Small intestine (tissue), 7 donors: Measurements from ENCODE around the gene KCTD13. TPM values are rescaled to one million over a fixed set of nuclear protein-coding genes. Genes with fewer than 3 reads are reported as not detected.
"Not testable (repeated sequence)": the region's sequence is repeated elsewhere in the genome, so short reads cannot be mapped to it uniquely, and the experiment has no call there.

Experiments
- DNase-seq, 2 donors: peaks; one replicate each; pipeline versions ENCODE4 v3.0.0 to v3.0.0-alpha.2; 2013
- FAIRE-seq: peaks from 2 replicates; lab custom pipeline; 2012; peaks lifted over from hg19 to GRCh38; lab: Jason Lieb, UNC
- H3K27ac ChIP-seq, 3 donors: one replicate each; pipeline ENCODE4 v1.5.1; 2013; ENCODE audit warnings: low read length in 2 of 3, mild to moderate bottlenecking in 2 of 3, control low read depth in 1 of 3, inconsistent platforms in 1 of 3, low read depth in 1 of 3, moderate library complexity in 1 of 3
- H3K27me3 ChIP-seq, 3 donors: one replicate each; pipeline ENCODE4 v1.6.1; 2013; ENCODE audit warnings: low read length in 3 of 3, inconsistent platforms in 1 of 3; ENCODE audit not compliant: control insufficient read depth in 3 of 3, insufficient read depth in 3 of 3
- H3K36me3 ChIP-seq, 3 donors: one replicate each; pipeline ENCODE4 v1.6.1; 2013; ENCODE audit warnings: low read length in 3 of 3, inconsistent platforms in 1 of 3, low read depth in 1 of 3, mild to moderate bottlenecking in 1 of 3, moderate library complexity in 1 of 3; ENCODE audit not compliant: control insufficient read depth in 3 of 3, insufficient read depth in 2 of 3
- H3K4me1 ChIP-seq, 3 donors: one replicate each; pipeline ENCODE4 v1.6.1; 2013; ENCODE audit warnings: low read length in 2 of 3, inconsistent platforms in 1 of 3, low read depth in 1 of 3, mild to moderate bottlenecking in 1 of 3, moderate library complexity in 1 of 3; ENCODE audit not compliant: control insufficient read depth in 3 of 3, insufficient read depth in 2 of 3
- H3K4me3 ChIP-seq, 3 donors: one replicate each; pipeline ENCODE4 v1.5.1; 2013; ENCODE audit warnings: low read length in 3 of 3, control low read depth in 1 of 3, inconsistent platforms in 1 of 3, low read depth in 1 of 3, mild to moderate bottlenecking in 1 of 3, moderate library complexity in 1 of 3
- H3K9me3 ChIP-seq, 2 donors: one replicate each; pipeline ENCODE4 v1.6.1; 2013; ENCODE audit warnings: low read depth in 1 of 2, low read length in 1 of 2; ENCODE audit not compliant: control insufficient read depth in 2 of 2, insufficient read depth in 1 of 2
- WGBS, 3 donors: extraction: QIAGEN DNeasy Blood & Tissue Kit; methylation state at CpG; one replicate each; pipeline ENCODE4 v1.1.7; 2013; 5-methylcytosine and 5-hydroxymethylcytosine counted together
- polyA plus RNA-seq, 4 donors: library from polyadenylated mRNA; stranded (reverse) in 3 of 4; unstranded in 1 of 4; fragments of 200-250 nt in 3 of 4; fragments of 120-200 nt in 1 of 4; gene quantifications; one replicate each; pipeline versions ENCODE4 v1.2.1 to v1.2.3, GENCODE V29; 2013
- donor health status: healthy with polysubstance abuse.
- donor health status: control.
- donor health status: control.
- donor health status: Bipolar disorder and iron deficiency.
- donor health status: healthy.

Gene KCTD13
- polyA plus RNA-seq, 4 donors, result 10.8 to 26.6 (median 15.9) TPM

DNA sequence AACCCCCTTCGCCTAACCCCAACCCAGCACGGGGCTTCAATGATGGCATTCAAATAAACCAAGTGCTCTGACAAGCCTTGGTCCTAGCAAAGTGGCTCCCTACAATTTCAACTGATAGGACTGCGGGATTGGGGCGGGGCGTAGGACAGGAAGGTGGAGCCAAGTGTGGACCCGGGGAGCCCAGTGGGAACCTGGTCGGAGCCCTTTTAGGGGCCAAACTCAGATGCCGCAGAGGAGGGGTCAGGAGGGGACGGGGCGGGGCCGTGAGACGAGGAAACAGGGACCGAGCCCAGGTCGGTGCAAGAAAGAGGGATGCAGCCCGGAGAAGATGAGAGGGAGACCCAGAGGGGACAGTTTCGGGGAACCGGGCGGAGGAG, 49.8 kb downstream of the KCTD13 start:
- peak overlapping the region in 1 of 3 donors; percentile 12 for H3K4me3 ChIP-seq
- H3K4me1 ChIP-seq, result peaks cover 0 to 4% (median 3%) of the 10 kb centered on the region in 3 donors
- DNase-seq, result no peak
- H3K27me3 ChIP-seq, result peaks cover 0 to 20% (median 0%) of the 10 kb centered on the region in 3 donors
- 31 to 72% (median 56%) methylated on average over 17 to 18 of the region's 18 CpGs for WGBS, 3 donors
- H3K27ac ChIP-seq, result no peak overlapping the region
- peaks cover 0 to 53% (median 0%) of the 10 kb centered on the region in 3 donors for H3K36me3 ChIP-seq
- H3K9me3 ChIP-seq, result no peaks in the 10 kb centered on the region
- FAIRE-seq, result no peak

DNA sequence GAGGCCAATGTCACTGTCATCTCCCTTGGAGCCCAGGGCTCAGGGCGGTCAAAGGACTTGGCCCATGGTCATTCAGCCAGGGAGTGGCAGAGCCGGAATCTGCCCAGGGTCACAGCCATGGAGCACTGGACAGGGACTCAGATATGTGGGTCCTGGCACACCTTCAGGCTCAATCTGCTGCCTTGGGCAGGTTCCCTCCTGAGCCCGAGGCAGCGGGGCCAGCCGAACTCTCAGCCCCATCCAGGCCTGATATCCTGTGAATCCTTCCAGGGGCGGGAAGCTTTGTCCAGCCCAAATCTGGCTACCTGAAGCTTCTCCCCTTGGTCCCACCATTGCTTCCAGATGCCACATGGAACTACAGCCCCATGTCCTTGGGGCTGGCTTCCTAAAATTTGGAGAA, 50.8 kb downstream of the KCTD13 start:
- H3K36me3 ChIP-seq, result peaks cover 0 to 54% (median 0%) of the 10 kb centered on the region in 3 donors
- 90 to 96% (median 95%) methylated on average over 6 of the region's 6 CpGs for WGBS, 3 donors
- H3K27ac ChIP-seq, result no peak overlapping the region
- FAIRE-seq (no peak), DNase-seq (no peak)
- H3K4me1 ChIP-seq, result peaks cover 0 to 4% (median 3%) of the 10 kb centered on the region in 3 donors
- H3K4me3 ChIP-seq, result no peak overlapping the region
- peaks cover 0 to 20% (median 0%) of the 10 kb centered on the region in 3 donors for H3K27me3 ChIP-seq
- no peaks in the 10 kb centered on the region for H3K9me3 ChIP-seq

DNA sequence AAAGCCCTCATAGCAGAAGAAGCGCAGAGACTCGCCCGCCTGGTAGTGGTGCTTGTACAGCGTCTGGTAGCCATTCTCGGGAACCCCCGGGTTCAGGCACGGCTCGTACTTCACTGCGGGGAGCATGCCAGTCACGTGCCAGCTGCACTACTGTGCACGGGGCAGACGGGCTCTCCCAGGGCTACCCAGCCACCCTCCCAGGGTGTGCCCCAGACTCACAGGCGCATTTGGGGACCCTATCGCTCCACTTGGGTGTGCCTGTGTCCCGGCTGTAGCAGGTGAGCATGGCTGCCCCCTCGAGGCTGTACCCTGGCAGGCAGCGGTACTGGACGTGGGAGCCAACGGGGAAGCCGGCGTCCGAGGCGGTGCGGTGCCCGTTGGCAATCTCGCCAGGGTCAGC, 52.7 kb downstream of the KCTD13 start:
- DNase-seq (no peak), FAIRE-seq (no peak)
- H3K4me3 ChIP-seq, result no peak overlapping the region
- WGBS, 3 donors, result 92 to 95% (median 93%) methylated on average over 23 to 26 of the region's 26 CpGs
- no peak overlapping the region for H3K27ac ChIP-seq
- H3K36me3 ChIP-seq, result peaks cover 0 to 42% (median 0%) of the 10 kb centered on the region in 3 donors
- H3K27me3 ChIP-seq, result peaks cover 0 to 20% (median 0%) of the 10 kb centered on the region in 3 donors
- peaks cover 0 to 4% (median 3%) of the 10 kb centered on the region in 3 donors for H3K4me1 ChIP-seq
- H3K9me3 ChIP-seq, result no peaks in the 10 kb centered on the region

DNA sequence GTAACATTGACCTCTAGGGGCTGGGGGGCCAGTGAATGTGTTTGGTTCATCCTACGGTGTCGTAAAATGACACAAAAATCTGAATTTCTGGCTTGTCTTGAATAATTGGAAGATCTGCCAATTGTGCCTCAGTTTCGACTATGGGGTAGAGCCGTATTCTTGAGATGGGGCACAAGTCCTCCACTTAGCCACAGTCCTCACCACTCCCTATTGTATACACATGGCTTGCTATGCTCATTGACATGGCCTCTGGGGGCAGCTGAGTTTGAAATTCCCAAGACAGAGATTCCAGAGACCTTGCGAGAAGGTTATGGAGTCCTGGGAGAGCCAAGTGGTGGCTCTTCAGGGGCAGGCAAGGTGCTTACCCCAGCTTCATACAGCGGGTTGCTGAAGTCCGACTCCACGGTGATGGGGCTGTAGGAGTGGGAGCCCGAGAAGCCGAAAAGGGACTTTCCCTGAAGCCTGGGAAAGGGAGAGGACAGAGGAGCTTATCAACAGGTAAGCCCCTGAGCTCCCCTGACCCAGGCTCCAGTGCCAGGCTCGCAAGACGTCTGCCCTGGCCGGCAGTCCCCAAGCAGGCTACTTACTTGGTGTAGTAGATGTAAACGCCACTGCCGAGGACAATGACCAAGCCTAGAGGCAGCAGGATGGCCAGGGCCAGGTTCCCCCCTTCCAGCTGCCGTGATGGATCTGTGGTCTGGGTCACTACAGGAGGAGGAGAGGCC, 54.0 kb downstream of the KCTD13 start:
- peaks cover 0 to 4% (median 3%) of the 10 kb centered on the region in 3 donors for H3K4me1 ChIP-seq
- FAIRE-seq (no peak), DNase-seq (no peak)
- H3K27ac ChIP-seq, result no peak overlapping the region
- H3K9me3 ChIP-seq, result no peaks in the 10 kb centered on the region
- peaks cover 0 to 11% (median 0%) of the 10 kb centered on the region in 3 donors for H3K27me3 ChIP-seq
- H3K36me3 ChIP-seq, result peaks cover 0 to 41% (median 0%) of the 10 kb centered on the region in 3 donors
- WGBS, 3 donors, result 87 to 95% (median 94%) methylated on average over 15 to 16 of the region's 16 CpGs
- H3K4me3 ChIP-seq, result no peak overlapping the region

DNA sequence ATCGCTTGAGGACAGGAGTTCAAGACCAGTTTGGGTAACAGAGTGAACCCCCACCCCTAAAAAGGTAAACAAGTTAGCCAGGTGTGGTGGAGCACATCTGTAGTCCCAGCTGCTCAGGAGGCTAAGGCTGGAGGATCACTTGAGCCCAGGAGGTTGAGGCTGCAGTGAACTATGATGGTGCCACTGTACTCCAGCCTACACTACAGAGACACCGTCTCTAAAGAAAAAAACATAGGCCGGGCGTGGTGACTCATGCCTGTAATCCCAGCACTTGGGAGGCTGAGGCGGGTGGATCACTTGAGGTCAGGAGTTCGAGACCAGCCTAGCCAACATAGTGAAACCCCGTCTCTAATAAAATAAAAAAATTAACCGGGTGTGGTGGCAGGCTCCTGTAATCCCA, 57.0 kb downstream of the KCTD13 start:
- H3K36me3 ChIP-seq, result peaks cover 0 to 34% (median 0%) of the 10 kb centered on the region in 3 donors
- 75 to 90% (median 86%) methylated on average over 8 of the region's 8 CpGs for WGBS, 3 donors
- not testable (repeated sequence) for FAIRE-seq, H3K27me3 ChIP-seq, H3K4me3 ChIP-seq, H3K27ac ChIP-seq, H3K9me3 ChIP-seq, DNase-seq, H3K4me1 ChIP-seq

DNA sequence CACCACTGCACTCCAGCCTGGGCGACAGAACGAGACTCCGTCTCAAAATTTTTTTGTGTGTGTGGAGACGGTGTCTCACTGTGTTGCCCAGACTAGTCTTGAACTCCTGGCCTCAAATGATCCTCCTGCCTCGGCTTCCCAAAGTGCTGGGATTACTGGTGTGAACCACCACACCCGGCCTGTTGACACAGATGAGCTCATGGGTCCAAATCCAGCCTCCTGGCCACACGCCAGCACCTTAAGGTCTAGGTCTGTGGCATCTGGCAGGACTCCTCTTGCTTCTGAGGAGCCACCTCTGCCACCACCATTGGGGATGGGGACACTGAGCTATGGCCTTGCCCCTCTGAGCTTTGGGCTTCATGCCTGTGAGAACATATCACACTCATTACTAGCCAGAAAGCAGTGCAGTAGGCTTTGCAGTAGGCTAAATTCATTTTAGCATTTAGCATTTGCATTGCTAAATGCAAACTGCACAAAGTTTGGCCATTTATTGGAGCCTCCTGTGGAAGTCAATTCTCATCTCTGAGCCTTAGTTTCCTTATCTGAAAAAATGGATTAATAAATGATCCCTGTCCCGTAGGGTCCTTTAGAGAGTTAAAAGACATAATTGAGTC, 57.5 kb downstream of the KCTD13 start:
- FAIRE-seq, result no peak
- WGBS, 3 donors, result 62 to 69% (median 67%) methylated on average over 8 of the region's 8 CpGs
- DNase-seq, result no peak
- Histone ChIP-seq H3K36me3 (peaks cover 0 to 31% (median 0%) of the 10 kb centered on the region in 3 donors), H3K27me3 (no peaks in the 10 kb centered on the region), H3K27ac (no peak overlapping the region), H3K4me3 (no peak overlapping the region), H3K9me3 (no peaks in the 10 kb centered on the region), H3K4me1 (peaks cover 0 to 4% (median 0%) of the 10 kb centered on the region in 3 donors)

DNA sequence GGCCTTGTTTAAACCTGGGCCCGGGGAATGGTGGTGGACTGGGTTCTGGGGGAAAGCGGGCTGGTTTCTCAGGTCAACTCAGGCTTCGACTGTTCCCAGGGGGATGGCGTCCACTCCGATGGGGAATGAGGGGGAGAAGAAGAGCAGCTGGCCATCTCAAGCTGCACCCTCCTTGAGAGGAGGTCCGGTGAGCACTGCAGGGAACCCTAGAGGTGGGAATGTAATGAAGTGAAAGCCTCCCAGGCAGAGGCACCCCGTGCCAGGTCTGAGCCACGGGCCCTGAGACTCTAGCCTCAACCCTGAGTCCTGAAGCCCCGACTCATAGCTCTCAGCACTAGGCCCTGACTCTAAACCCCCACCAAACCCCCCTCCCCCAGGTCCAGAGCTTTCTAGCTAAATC, 61.8 kb downstream of the KCTD13 start:
- Histone ChIP-seq H3K27me3 (no peaks in the 10 kb centered on the region), H3K27ac (no peak overlapping the region), H3K36me3 (peaks cover under 1 to 23% (median 6%) of the 10 kb centered on the region in 3 donors), H3K9me3 (no peaks in the 10 kb centered on the region), H3K4me1 (peaks cover 2 to 17% (median 4%) of the 10 kb centered on the region in 3 donors), H3K4me3 (no peak overlapping the region)
- FAIRE-seq (no peak), DNase-seq (no peak)
- WGBS, 3 donors, result 85 to 88% (median 86%) methylated on average over 8 to 9 of the region's 9 CpGs

DNA sequence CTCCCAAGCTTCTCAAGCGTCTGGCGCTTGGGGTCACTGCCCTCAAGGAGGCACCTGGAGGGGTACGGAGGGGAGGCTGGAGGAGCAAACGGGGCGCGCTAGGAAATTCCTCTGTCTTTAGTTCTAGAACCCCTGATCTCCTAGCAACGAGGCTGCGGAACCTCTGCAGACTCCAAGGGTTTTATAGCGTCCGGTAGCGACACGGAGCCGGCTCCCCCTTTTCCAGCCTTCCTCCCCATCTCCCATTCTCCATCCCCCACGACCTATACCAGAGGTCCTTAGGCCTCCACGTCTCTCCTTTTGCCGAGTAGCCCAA, 62.4 kb downstream of the KCTD13 start:
- Histone ChIP-seq H3K27ac (peak overlapping the region in 1 of 3 donors; percentile 83), H3K4me1 (peaks cover 2 to 17% (median 4%) of the 10 kb centered on the region in 3 donors), H3K36me3 (peaks cover 5 to 29% (median 6%) of the 10 kb centered on the region in 3 donors), H3K4me3 (peak overlapping the region in 1 of 3 donors; percentile 7), H3K9me3 (no peaks in the 10 kb centered on the region), H3K27me3 (no peaks in the 10 kb centered on the region)
- 32 to 38% (median 36%) methylated on average over 16 of the region's 16 CpGs for WGBS, 3 donors
- FAIRE-seq, result no peak
- DNase-seq, result no peak
